HEK293 (cell line): ENCODE results near the gene PPP1CA.

Experiments
- CTCF ChIA-PET: fragments of 350-600 bp; formaldehyde crosslinking; extraction: SDS; loops from one replicate; lab custom pipeline; 2021; ENCODE audit warnings: antibody characterized with exemption; lab: Yijun Ruan, JAX
- POLR2A ChIA-PET: fragments of 300-600 bp; formaldehyde crosslinking; extraction: SDS; loops from one replicate; lab custom pipeline; 2020; ENCODE audit warnings: antibody characterized with exemption, inconsistent platforms; lab: Yijun Ruan, JAX
- H3K27ac ChIP-seq: fragments of 200-500 bp; sonication (Bioruptor generic); 2 replicates; pipeline ENCODE4 v1.5.1; 2014; ENCODE audit warnings: low read depth, low read length, control low read depth, inconsistent platforms; ENCODE audit errors: extremely low read depth
- H3K36me3 ChIP-seq, 2 experiments: fragments of 200-500 bp in 1 of 2; sonication (Bioruptor generic) in 1 of 2; 1 replicate in 1 of 2; 2 replicates in 1 of 2; pipeline ENCODE4 v1.5.1; 2014 to 2017; ENCODE audit warnings: inconsistent platforms in 2 of 2, low read length in 2 of 2; ENCODE audit not compliant: control insufficient read depth in 2 of 2, insufficient read depth in 1 of 2
- H3K4me1 ChIP-seq: fragments of 200-500 bp; sonication (Bioruptor generic); 2 replicates; pipeline ENCODE4 v1.5.1; 2014; ENCODE audit warnings: mild to moderate bottlenecking, low read length, inconsistent platforms; ENCODE audit not compliant: control insufficient read depth, insufficient read depth
- H3K4me3 ChIP-seq: 2 replicates; pipeline ENCODE4 v1.5.1; 2011; ENCODE audit warnings: low read depth, mild to moderate bottlenecking, control low read depth, low read length, moderate library complexity
- H3K9me3 ChIP-seq: fragments of 200-500 bp; sonication (Bioruptor generic); 2 replicates; pipeline ENCODE4 v1.5.1; 2014; ENCODE audit warnings: low read depth, low read length, inconsistent platforms; ENCODE audit not compliant: control insufficient read depth, insufficient read depth
- EGR2 ChIP-seq: fragments of 450-650 bp; formaldehyde crosslinking; IDR thresholded peaks from 2 replicates; pipeline ENCODE4 v1.5.1; 2016; ENCODE audit warnings: low read depth, missing biosample characterization, missing genetic modification characterization
- HOXA7 ChIP-seq: sonication (generic); formaldehyde crosslinking; IDR thresholded peaks from 2 replicates; pipeline ENCODE4 v1.8.1; 2022; ENCODE audit warnings: missing genetic modification reagents, borderline replicate concordance
- PATZ1 ChIP-seq: fragments of 450-650 bp; formaldehyde crosslinking; IDR thresholded peaks from 2 replicates; pipeline ENCODE4 v1.5.1; 2016; ENCODE audit warnings: missing biosample characterization, missing genetic modification characterization
- PRDM4 ChIP-seq: fragments of 450-650 bp; formaldehyde crosslinking; IDR thresholded peaks from 2 replicates; pipeline ENCODE4 v1.5.1; 2017; ENCODE audit warnings: missing biosample characterization, missing genetic modification characterization
- SP3 ChIP-seq: fragments of 450-650 bp; formaldehyde crosslinking; IDR thresholded peaks from 2 replicates; pipeline ENCODE4 v1.5.1; 2016; ENCODE audit warnings: missing biosample characterization, missing genetic modification characterization
- ZBTB1 ChIP-seq: fragments of 450-650 bp; formaldehyde crosslinking; IDR thresholded peaks from 2 replicates; pipeline ENCODE4 v1.5.1; 2016; ENCODE audit warnings: missing biosample characterization, missing genetic modification characterization
- ZBTB6 ChIP-seq: fragments of 450-650 bp; formaldehyde crosslinking; IDR thresholded peaks from 2 replicates; pipeline ENCODE4 v1.5.1; 2017; ENCODE audit warnings: missing biosample characterization, missing genetic modification characterization
- ZFHX2 ChIP-seq: fragments of 450-650 bp; formaldehyde crosslinking; conservative IDR thresholded peaks from 2 replicates; pipeline ENCODE4 v1.5.1; 2016; ENCODE audit warnings: missing biosample characterization, missing genetic modification characterization
- ZFP41 ChIP-seq: fragments of 450-650 bp; formaldehyde crosslinking; IDR thresholded peaks from 2 replicates; pipeline ENCODE4 v1.5.1; 2016; ENCODE audit warnings: missing biosample characterization, missing genetic modification characterization, borderline replicate concordance
- ZNF175 ChIP-seq: fragments of 450-650 bp; formaldehyde crosslinking; IDR thresholded peaks from 2 replicates; pipeline ENCODE4 v1.5.1; 2016; ENCODE audit warnings: missing biosample characterization, missing genetic modification characterization
- ZNF24 ChIP-seq: fragments of 450-650 bp; formaldehyde crosslinking; IDR thresholded peaks from 2 replicates; pipeline ENCODE4 v1.5.1; 2016; ENCODE audit warnings: missing biosample characterization, missing genetic modification characterization
- ZNF26 ChIP-seq: fragments of 450-650 bp; formaldehyde crosslinking; IDR thresholded peaks from 2 replicates; pipeline ENCODE4 v1.5.1; 2016; ENCODE audit warnings: missing biosample characterization, missing genetic modification characterization
- ZNF274 ChIP-seq, 2 experiments: fragments of 200-500 bp in 1 of 2; fragments of 450-650 bp in 1 of 2; sonication (Bioruptor generic) in 1 of 2; formaldehyde crosslinking in 1 of 2; IDR thresholded peaks; 2 replicates each; pipeline versions ENCODE4 v1.5.1 to v1.6.1; 2014 to 2016; ENCODE audit warnings: borderline replicate concordance in 1 of 2, inconsistent platforms in 1 of 2, low read length in 1 of 2, missing biosample characterization in 1 of 2, missing genetic modification characterization in 1 of 2
- ZNF37A ChIP-seq: fragments of 450-650 bp; IDR thresholded peaks from 2 replicates; pipeline ENCODE4 v1.5.1; 2018; ENCODE audit warnings: missing biosample characterization, missing genetic modification characterization
- ZNF488 ChIP-seq: fragments of 450-650 bp; formaldehyde crosslinking; IDR thresholded peaks from 2 replicates; pipeline ENCODE4 v1.5.1; 2016; ENCODE audit warnings: missing biosample characterization, missing genetic modification characterization
- ZNF670 ChIP-seq: fragments of 450-650 bp; formaldehyde crosslinking; IDR thresholded peaks from 2 replicates; pipeline ENCODE4 v1.5.1; 2016; ENCODE audit warnings: missing biosample characterization, missing genetic modification characterization, low read depth

The PPP1CA gene

GRCh38 chr11:67416416-67417335 lies 15.0 kb upstream of the PPP1CA start (continued):
- TF ChIP-seq HOXA7 (CRISPR knock-in tag) (no peak), ZNF488 (tag by site-specific recombination) (no peak), ZFP41 (tag by site-specific recombination) (no peak), ZNF175 (no peak), PATZ1 (tag by site-specific recombination) (peak; percentile 69), ZBTB6 (tag by site-specific recombination) (no peak), PRDM4 (no peak), ZNF24 (tag by site-specific recombination) (peak; percentile 49; the same call in 1 of the 2 replicates)
- TF ChIP-seq, all 188 proteins: peak for 20

- H3K36me3 ChIP-seq, result no peaks in the 10 kb centered on the region
- no peaks in the 10 kb centered on the region for H3K9me3 ChIP-seq
- no peaks in the 10 kb centered on the region; the same call in 1 of the 2 replicates for H3K4me1 ChIP-seq
- no peak within 1 kb of the TSS for H3K27ac ChIP-seq
- H3K4me3 ChIP-seq, result peak within 1 kb of the TSS; percentile 9; the same call in 1 of the 2 replicates
- TF ChIP-seq ZNF670 (tag by site-specific recombination), result no peak
- no peak for TF ChIP-seq ZNF26
- TF ChIP-seq ZNF37A (tag by site-specific recombination), result no peak
- no peak for TF ChIP-seq ZNF274 (IDR thresholded peaks at IDR 0.05; ENCODE audit: low read length)
- no peak for TF ChIP-seq ZNF274 (tag by site-specific recombination; IDR thresholded peaks at IDR 0.05; ENCODE audit: borderline replicate concordance)
- TF ChIP-seq EGR2, result peak; percentile 69
- no peak for TF ChIP-seq ZBTB1
- no peak for TF ChIP-seq SP3
- TF ChIP-seq ZFHX2 (tag by site-specific recombination), result peak; percentile 75
- POLR2A ChIA-PET, result no interaction called here
- CTCF ChIA-PET, result no interaction called here
Measured at GRCh38 chr11:67415501-67416304, 14.0 kb upstream of the PPP1CA start, which contains the start of gene CARNS1. TSS of gene CARNS1 (plus strand) at chr11:67415678. CDS start at chr11:67416200, 522 bp downstream.
